ENCODE data around the gene TIGD1.
A peak's percentile ranks its signal among the peaks of the same experiment; 100 is the strongest.
"Not testable (repeated sequence)": the region's sequence is repeated elsewhere in the genome, so short reads cannot be mapped to it uniquely, and the experiment has no call there.

Gene TIGD1

GRCh38 chr2:232539298-232540231, 10.8 kb downstream of the TIGD1 start, which contains the start of gene CHRNG:
CHRNG (plus strand) TSS chr2:232539692; CDS start chr2:232539748, 56 bp downstream.
- H3K27ac ChIP-seq: peak within 1 kb of the TSS in 5 of 11 experiments; percentile 23 to 43 (median 32); a peak in 7 of 22 replicates
- no peak for TF ChIP-seq Cebpa-rat (IDR thresholded peaks at IDR 0.05)
- H3K9me3 ChIP-seq (replicated peaks in 1 of 11): peaks cover 0 to 12% (median 9%) of the 10 kb centered on the region in 11 experiments; a peak in 18 of 22 replicates
- H3K4me1 ChIP-seq: peaks cover 24 to 54% (median 36%) of the 10 kb centered on the region in 10 experiments; a peak in 19 of 20 replicates
- no peaks in the 10 kb centered on the region for H3K27me3 ChIP-seq
- H3K9ac ChIP-seq: peak within 1 kb of the TSS in 1 of 11 experiments; percentile 11; a peak in 1 of 22 replicates
- H3K4me2 ChIP-seq: peak within 1 kb of the TSS; percentile 37 to 84 (median 64); a peak in 20 of 22 replicates
- peaks cover 4 to 20% (median 12%) of the 10 kb centered on the region in 11 experiments; a peak in 17 of 22 replicates for H3K36me3 ChIP-seq
- H4K20me1 ChIP-seq: peaks cover 3 to 38% (median 22%) of the 10 kb centered on the region in 11 experiments; a peak in 18 of 22 replicates
- H3K4me3 ChIP-seq: no peak within 1 kb of the TSS

- peaks cover 0 to 29% (median 16%) of the 10 kb centered on the region in 11 experiments; a peak in 13 of 22 replicates for H4K20me1 ChIP-seq
- no peak overlapping the region for H3K4me3 ChIP-seq
- H3K36me3 ChIP-seq: peaks cover 0 to 11% (median 3%) of the 10 kb centered on the region in 11 experiments; a peak in 11 of 22 replicates
- H3K4me1 ChIP-seq: peaks cover 24 to 54% (median 41%) of the 10 kb centered on the region in 10 experiments
- TF ChIP-seq Cebpa-rat (IDR thresholded peaks at IDR 0.05): no peak
- peaks cover 0 to 12% (median 9%) of the 10 kb centered on the region in 11 experiments; a peak in 18 of 22 replicates for H3K9me3 ChIP-seq (replicated peaks in 1 of 11)
- peak overlapping the region in 5 of 11 experiments; percentile 23 to 43 (median 32); a peak in 3 of 22 replicates for H3K27ac ChIP-seq
- no peak overlapping the region for H3K9ac ChIP-seq
- H3K27me3 ChIP-seq: no peaks in the 10 kb centered on the region
- peak overlapping the region; percentile 37 to 84 (median 64); a peak in 18 of 22 replicates for H3K4me2 ChIP-seq
Measured at GRCh38 chr2:232538671-232539070, 11.7 kb downstream of the TIGD1 start.

GRCh38 chr2:232537499-232537898, 12.9 kb downstream of the TIGD1 start:
- H3K27ac ChIP-seq: no peak overlapping the region
- TF ChIP-seq Cebpa-rat (IDR thresholded peaks at IDR 0.05): no peak
- H3K4me1 ChIP-seq: peaks cover 29 to 63% (median 47%) of the 10 kb centered on the region in 10 experiments
- no peaks in the 10 kb centered on the region for H3K36me3 ChIP-seq
- no peak overlapping the region for H3K9ac ChIP-seq
- H4K20me1 ChIP-seq: peaks cover 0 to 19% (median 4%) of the 10 kb centered on the region in 11 experiments; a peak in 10 of 22 replicates
- H3K4me3 ChIP-seq: no peak overlapping the region
- no peaks in the 10 kb centered on the region for H3K27me3 ChIP-seq
- H3K4me2 ChIP-seq: peak overlapping the region in 2 of 11 experiments; percentile 51 to 83; a peak in 3 of 22 replicates
- H3K9me3 ChIP-seq (replicated peaks in 1 of 11): peaks cover 0 to 12% (median 9%) of the 10 kb centered on the region in 11 experiments; a peak in 18 of 22 replicates

GRCh38 chr2:232537079-232537478, 13.3 kb downstream of the TIGD1 start:
- Histone ChIP-seq H3K27ac (no peak overlapping the region), H3K4me2 (no peak overlapping the region), H3K9me3 (replicated peaks in 1 of 11) (peaks cover 0 to 12% (median 9%) of the 10 kb centered on the region in 11 experiments; a peak in 18 of 22 replicates), H3K36me3 (no peaks in the 10 kb centered on the region), H3K9ac (no peak overlapping the region), H3K4me3 (no peak overlapping the region), H3K27me3 (no peaks in the 10 kb centered on the region), H3K4me1 (peaks cover 33 to 65% (median 49%) of the 10 kb centered on the region in 10 experiments), H4K20me1 (peaks cover 0 to 19% (median 0%) of the 10 kb centered on the region in 11 experiments; a peak in 8 of 22 replicates)
- TF ChIP-seq Cebpa-rat (IDR thresholded peaks at IDR 0.05): no peak

- peaks cover 0 to 13% (median 0%) of the 10 kb centered on the region in 11 experiments; a peak in 4 of 22 replicates for H4K20me1 ChIP-seq
- no peak overlapping the region for H3K4me3 ChIP-seq
- H3K27me3 ChIP-seq: no peaks in the 10 kb centered on the region
- no peak overlapping the region for H3K9ac ChIP-seq
- no peak overlapping the region for H3K4me2 ChIP-seq
- no peaks in the 10 kb centered on the region for H3K36me3 ChIP-seq
- no peak overlapping the region for H3K27ac ChIP-seq
- no peak for TF ChIP-seq Cebpa-rat (IDR thresholded peaks at IDR 0.05)
- peaks cover 38 to 65% (median 47%) of the 10 kb centered on the region in 10 experiments for H3K4me1 ChIP-seq
- H3K9me3 ChIP-seq (replicated peaks in 1 of 11): peaks cover 0 to 12% (median 9%) of the 10 kb centered on the region in 11 experiments; a peak in 18 of 22 replicates
Measured at GRCh38 chr2:232535761-232536530, 14.4 kb downstream of the TIGD1 start.

- no peaks in the 10 kb centered on the region for H3K36me3 ChIP-seq
- peaks cover 0 to 13% (median 0%) of the 10 kb centered on the region in 11 experiments; a peak in 4 of 22 replicates for H4K20me1 ChIP-seq
- no peak for TF ChIP-seq Cebpa-rat (IDR thresholded peaks at IDR 0.05)
- peaks cover 30 to 70% (median 54%) of the 10 kb centered on the region in 10 experiments for H3K4me1 ChIP-seq
- no peak overlapping the region for H3K27ac ChIP-seq
- no peak overlapping the region for H3K4me3 ChIP-seq
- H3K9ac ChIP-seq: no peak overlapping the region
- H3K4me2 ChIP-seq: peak overlapping the region in 5 of 11 experiments; percentile 2 to 81 (median 9); a peak in 8 of 22 replicates
- peaks cover 0 to 12% (median 9%) of the 10 kb centered on the region in 11 experiments; a peak in 18 of 22 replicates for H3K9me3 ChIP-seq (replicated peaks in 1 of 11)
- H3K27me3 ChIP-seq: no peaks in the 10 kb centered on the region
Measured at GRCh38 chr2:232534940-232535651, 15.3 kb downstream of the TIGD1 start.

- Histone ChIP-seq H3K4me3 (no peak overlapping the region), H3K27me3 (no peaks in the 10 kb centered on the region), H4K20me1 (peaks cover 0 to 9% (median 0%) of the 10 kb centered on the region in 11 experiments; a peak in 3 of 22 replicates), H3K4me2 (peak overlapping the region in 3 of 11 experiments; percentile 5 to 81 (median 32); a peak in 2 of 22 replicates), H3K36me3 (no peaks in the 10 kb centered on the region), H3K4me1 (peaks cover 27 to 70% (median 57%) of the 10 kb centered on the region in 10 experiments), H3K27ac (no peak overlapping the region), H3K9ac (no peak overlapping the region), H3K9me3 (replicated peaks in 1 of 11) (peaks cover 0 to 12% (median 9%) of the 10 kb centered on the region in 11 experiments; a peak in 18 of 22 replicates)
- TF ChIP-seq Cebpa-rat (IDR thresholded peaks at IDR 0.05): no peak
Measured at GRCh38 chr2:232533944-232534710, 16.2 kb downstream of the TIGD1 start.

GRCh38 chr2:232532821-232533220, 17.5 kb downstream of the TIGD1 start:
- H3K27me3 ChIP-seq, H3K36me3 ChIP-seq, H3K4me3 ChIP-seq, H3K27ac ChIP-seq, H4K20me1 ChIP-seq, H3K9ac ChIP-seq: not testable (repeated sequence)
- Histone ChIP-seq H3K4me2 (peak overlapping the region in 5 of 11 experiments; percentile 81 to 92 (median 84); a peak in 9 of 22 replicates), H3K9me3 (replicated peaks in 1 of 11) (peaks cover 0 to 12% (median 9%) of the 10 kb centered on the region in 11 experiments; a peak in 18 of 22 replicates), H3K4me1 (peaks cover 28 to 76% (median 61%) of the 10 kb centered on the region in 10 experiments)

Measured in BLaER1 treated with 17β-estradiol and CSF1 and Interleukin-3, amounts not matched to agents 10 nM and 100 nM (cell line).